ENCODE measurements around the gene PMAIP1.
"Not testable (repeated sequence)": the region's sequence is repeated elsewhere in the genome, so short reads cannot be mapped to it uniquely, and the experiment has no call there.

Gene PMAIP1

GRCh38 chr18:59881728-59882656 lies 17.8 kb upstream of the PMAIP1 start:
- POLR2A ChIA-PET (ENCODE audit: low non-redundant PET) = no interaction called here
- TF ChIP-seq CTCF (conservative IDR thresholded peaks at IDR 0.05; ENCODE audit: low read depth) = no peak
- DNase-seq (ENCODE audit: low spot score) = no peak
- no peak overlapping the region for H3K27ac ChIP-seq
- CTCF ChIA-PET = no interaction called here

GRCh38 chr18:59884351-59884750 lies 15.4 kb upstream of the PMAIP1 start:
- POLR2A ChIA-PET (ENCODE audit: low non-redundant PET) = no interaction called here
- no peak overlapping the region for H3K27ac ChIP-seq
- no peak for DNase-seq (ENCODE audit: low spot score)
- CTCF ChIA-PET = no interaction called here
- no peak for TF ChIP-seq CTCF (conservative IDR thresholded peaks at IDR 0.05; ENCODE audit: low read depth)

GRCh38 chr18:59885579-59886163 lies 14.1 kb upstream of the PMAIP1 start:
- CTCF ChIA-PET = interaction anchor here (0.9 kb wide), 1 partner anchor 14 kb away, joined by 3 read pairs; the partner anchor contains the start of gene PMAIP1
- DNase-seq (ENCODE audit: low spot score) = no peak

GRCh38 chr18:59886399-59886798 lies 13.4 kb upstream of the PMAIP1 start:
- CTCF ChIA-PET; DNase-seq (ENCODE audit: low spot score); H3K27ac ChIP-seq; POLR2A ChIA-PET (ENCODE audit: low non-redundant PET): not testable (repeated sequence)

More at GRCh38 chr18:59885579-59886163, 14.1 kb upstream of the PMAIP1 start:
- peak overlapping the region; percentile 67 for H3K27ac ChIP-seq
- TF ChIP-seq CTCF (conservative IDR thresholded peaks at IDR 0.05; ENCODE audit: low read depth) = no peak
- POLR2A ChIA-PET (ENCODE audit: low non-redundant PET) = no interaction called here

GRCh38 chr18:59892123-59892522 lies 7.7 kb upstream of the PMAIP1 start:
- no peak for TF ChIP-seq CTCF (conservative IDR thresholded peaks at IDR 0.05; ENCODE audit: low read depth)
- ChIA-PET CTCF (no interaction called here), POLR2A (ENCODE audit: low non-redundant PET) (no interaction called here)
- DNase-seq (ENCODE audit: low spot score) = no peak
- no peak overlapping the region for H3K27ac ChIP-seq

- no peak for TF ChIP-seq CTCF (conservative IDR thresholded peaks at IDR 0.05; ENCODE audit: low read depth)
- ChIA-PET CTCF (interaction anchor here (0.7 kb wide), 1 partner anchor 19 kb away, joined by 3 read pairs; no protein-coding TSS in a partner anchor), POLR2A (ENCODE audit: low non-redundant PET) (no interaction called here)
- H3K27ac ChIP-seq = no peak overlapping the region
- DNase-seq (ENCODE audit: low spot score) = no peak
These were observed 5.8 kb upstream of the PMAIP1 start for GRCh38 chr18:59893971-59894370.

Data from RWPE1 (cell line).